LHCN-M2 (cell line): Measurements from ENCODE around the gene WASHC2A. TPM values are rescaled to one million over a fixed set of nuclear protein-coding genes. Genes with fewer than 3 reads are reported as not detected.
A peak's percentile ranks its signal among the peaks of the same experiment; 100 is the strongest.
"Not testable (repeated sequence)": the region's sequence is repeated elsewhere in the genome, so short reads cannot be mapped to it uniquely, and the experiment has no call there.

ENCODE experiments used
- DNase-seq: peaks from one replicate; pipeline ENCODE4 v3.0.0-alpha.2; 2012; ENCODE audit warnings: low read depth
- total RNA-seq: library from RNA; depleted of rRNA; stranded (reverse); fragments of >200 nt; gene quantifications from 2 replicates; pipeline ENCODE4 v1.2.3, GENCODE V29; 2014; rRNA removed

The WASHC2A gene
- total RNA-seq, 1 experiment from 2014 or later = 43.8 TPM

- not testable (repeated sequence) for DNase-seq
Observed at GRCh38 chr10:50143512-50144174, 75.9 kb downstream of the WASHC2A start.

GRCh38 chr10:50145575-50145974 lies 77.8 kb downstream of the WASHC2A start:
- DNase-seq = peak; percentile 52

DNA sequence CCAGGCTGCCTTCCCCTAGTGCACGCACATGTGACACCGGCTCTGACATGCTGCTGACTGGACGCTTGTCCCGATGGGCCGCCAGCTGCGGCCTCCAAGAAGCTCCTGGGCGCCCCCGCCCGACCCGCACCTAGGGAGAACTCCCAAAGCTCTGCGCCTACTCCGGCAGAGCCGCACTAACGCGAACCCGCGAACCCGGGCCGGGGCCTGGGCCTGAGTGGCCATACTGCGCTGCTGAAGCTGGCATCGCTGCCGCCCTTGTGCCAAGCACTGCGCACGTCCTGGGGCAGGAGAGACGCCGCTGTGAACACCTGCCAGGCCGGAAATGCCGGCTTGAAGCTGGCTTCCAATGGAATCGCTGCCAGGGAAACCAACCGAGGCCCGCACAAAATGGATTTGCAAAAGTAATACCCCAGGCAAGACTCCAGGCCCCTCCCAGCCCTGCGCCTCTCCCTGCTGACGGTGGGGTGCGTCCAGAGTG lies 85.1 kb downstream of the WASHC2A start:
- DNase-seq = no peak

GRCh38 chr10:50157868-50158267 lies 90.1 kb downstream of the WASHC2A start:
- not testable (repeated sequence) for DNase-seq

GRCh38 chr10:50159856-50160255 lies 92.1 kb downstream of the WASHC2A start:
- peak; percentile 15 for DNase-seq

DNA sequence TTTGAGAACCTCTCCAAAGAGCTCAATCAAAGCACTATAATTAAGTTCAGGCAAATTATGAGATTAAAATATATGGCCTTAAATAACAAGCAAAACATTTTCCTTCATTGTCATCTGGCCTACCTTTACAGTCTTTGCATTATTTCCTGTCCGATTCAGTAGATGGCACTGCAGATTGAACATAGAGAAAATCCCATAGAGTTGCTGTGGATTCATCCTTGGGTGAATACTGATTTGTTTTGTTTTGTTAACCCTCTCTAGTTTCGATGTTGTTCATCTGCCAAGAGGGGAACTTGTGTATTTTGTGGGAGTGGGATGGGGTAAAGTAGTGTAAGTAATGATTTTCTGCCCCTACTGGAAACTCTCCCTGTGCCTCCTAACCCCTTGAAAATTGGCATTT lies 97.3 kb downstream of the WASHC2A start:
- DNase-seq = not testable (repeated sequence)

DNA sequence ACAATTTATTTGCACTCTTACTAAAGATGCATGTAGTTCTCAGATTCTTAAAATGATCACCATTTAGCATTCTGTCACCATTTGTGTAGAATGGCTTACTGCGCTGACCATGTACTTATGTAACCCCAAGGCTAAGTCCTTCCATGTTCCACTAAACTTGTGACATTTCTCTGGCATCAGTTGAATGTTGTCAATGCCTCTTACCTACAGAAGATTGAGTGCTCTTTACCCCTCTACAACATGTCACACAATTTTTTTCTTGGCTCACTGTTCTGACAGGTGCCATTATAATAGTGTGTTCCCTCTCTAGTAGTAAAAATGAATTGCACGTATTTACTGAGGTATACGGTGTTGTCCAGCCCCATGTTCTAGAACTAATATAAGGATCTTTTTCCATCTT lies 100.1 kb downstream of the WASHC2A start:
- not testable (repeated sequence) for DNase-seq

DNA sequence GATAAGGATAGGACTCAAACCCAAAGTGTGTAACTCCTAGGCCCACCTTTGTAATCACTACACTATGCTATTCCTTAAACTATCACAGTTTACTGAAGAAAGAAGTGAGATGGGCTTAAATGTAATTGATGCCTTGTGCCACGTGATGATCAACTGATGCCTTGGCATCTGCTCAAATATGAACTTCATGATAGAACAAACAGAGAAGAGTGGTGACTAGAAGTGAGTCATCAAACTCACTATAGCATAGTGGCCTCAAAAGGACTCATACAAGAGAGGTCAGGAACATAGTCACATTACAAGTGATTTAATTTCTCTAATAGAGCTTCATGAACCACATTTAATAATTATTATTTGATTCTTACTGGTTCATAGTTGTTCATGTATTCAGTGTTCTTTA lies 101.8 kb downstream of the WASHC2A start:
- peak; percentile 78 for DNase-seq

DNA sequence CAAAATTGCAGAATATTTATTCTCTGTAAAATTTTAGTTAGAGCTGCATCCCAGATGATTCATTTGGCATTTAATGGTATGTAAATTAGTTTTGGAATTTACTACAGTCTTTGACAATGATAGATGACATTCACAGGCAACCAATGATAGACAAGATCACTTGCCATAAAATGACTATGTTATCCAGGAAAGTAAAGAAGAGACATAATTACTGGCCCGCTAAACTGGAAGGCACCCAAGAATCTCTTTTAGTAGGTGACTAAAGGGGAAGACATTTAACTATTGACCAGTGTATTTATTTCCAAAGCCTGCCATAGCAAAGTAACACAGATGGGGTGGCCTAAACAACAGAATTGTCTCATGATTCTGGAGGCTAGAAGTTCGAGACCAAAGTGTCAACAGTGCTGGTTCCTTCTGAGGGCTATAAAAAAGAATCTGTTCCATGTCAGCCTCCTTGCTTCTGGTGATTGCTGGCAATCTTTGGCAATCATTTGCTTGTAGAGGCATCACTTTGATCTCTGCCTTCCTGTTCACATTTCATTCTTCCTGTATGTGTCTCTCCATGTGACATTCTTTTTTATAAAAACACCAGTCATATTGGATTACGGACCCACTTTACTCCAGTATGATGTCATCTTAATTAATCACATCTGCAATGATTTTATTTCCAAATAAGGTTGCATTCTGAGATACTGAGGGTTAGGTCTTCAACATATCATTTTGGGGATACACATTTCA lies 107.2 kb downstream of the WASHC2A start:
- DNase-seq = peak; percentile 81

Other genes starting within 250 kb of the WASHC2A start
- gene PARG, start 125.9 kb upstream of the WASHC2A start, total RNA-seq = 22.8 and 23.1 TPM in 2 replicates
- gene TIMM23B, start 125.9 kb upstream of the WASHC2A start, total RNA-seq = 14.4 and 14.8 TPM in 2 replicates
- gene AGAP6, start 79.5 kb upstream of the WASHC2A start, total RNA-seq = 4.8 and 5.6 TPM in 2 replicates
- gene ASAH2, start 183.6 kb downstream of the WASHC2A start, total RNA-seq = 0.51 and 0.80 TPM in 2 replicates